RPMI8226 (cell line): ENCODE results near the gene PAPSS2.
"Not testable (repeated sequence)": the region's sequence is repeated elsewhere in the genome, so short reads cannot be mapped to it uniquely, and the experiment has no call there.

Source experiments
- DNase-seq: peaks from one replicate; pipeline ENCODE4 v3.0.0-alpha.2; 2015

Gene PAPSS2

DNA sequence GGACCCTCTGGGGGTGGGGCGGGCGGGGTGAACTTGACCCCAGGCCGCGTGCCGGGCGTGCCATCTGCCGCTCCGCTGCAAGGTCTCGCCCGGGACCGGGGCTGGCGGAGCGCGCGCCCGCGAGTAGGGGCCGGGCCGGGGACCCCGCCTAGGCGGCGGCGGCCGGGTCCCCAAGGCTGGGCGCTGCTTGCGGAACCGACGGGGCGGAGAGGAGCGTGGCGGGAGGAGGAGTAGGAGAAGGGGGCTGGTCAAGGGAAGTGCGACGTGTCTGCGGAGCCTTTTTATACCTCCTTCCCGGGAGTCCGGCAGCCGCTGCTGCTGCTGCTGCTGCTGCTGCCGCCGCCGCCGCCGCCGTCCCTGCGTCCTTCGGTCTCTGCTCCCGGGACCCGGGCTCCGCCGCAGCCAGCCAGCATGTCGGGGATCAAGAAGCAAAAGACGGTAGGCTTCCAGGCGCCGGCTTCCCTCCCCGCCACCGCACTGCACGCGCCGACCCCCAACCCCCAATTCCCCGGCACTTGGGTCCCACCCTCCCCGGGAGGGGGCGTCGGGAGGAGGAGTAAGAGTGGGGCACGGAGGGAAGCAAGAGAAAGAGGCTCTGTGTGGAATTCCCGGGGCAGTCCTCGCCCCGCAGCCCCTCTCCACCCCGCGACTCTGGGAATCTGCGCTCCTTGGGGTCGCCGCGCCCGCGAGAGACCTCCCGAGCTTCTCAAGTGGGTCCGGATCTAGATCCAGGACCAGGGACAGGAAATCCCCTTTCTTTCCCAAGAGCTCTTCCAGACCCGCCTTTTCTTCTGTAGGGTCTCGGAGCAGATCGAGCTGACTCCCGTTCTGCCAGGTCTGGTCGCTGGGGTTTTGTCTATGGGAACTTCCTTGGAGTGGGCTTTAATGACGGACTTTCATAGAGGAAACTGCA is at the start of gene PAPSS2:
PAPSS2 (plus strand) TSS at position 308 of the 913 bp plus-strand sequence; CDS start at position 412, 104 bp downstream.
- no peak for DNase-seq

DNA sequence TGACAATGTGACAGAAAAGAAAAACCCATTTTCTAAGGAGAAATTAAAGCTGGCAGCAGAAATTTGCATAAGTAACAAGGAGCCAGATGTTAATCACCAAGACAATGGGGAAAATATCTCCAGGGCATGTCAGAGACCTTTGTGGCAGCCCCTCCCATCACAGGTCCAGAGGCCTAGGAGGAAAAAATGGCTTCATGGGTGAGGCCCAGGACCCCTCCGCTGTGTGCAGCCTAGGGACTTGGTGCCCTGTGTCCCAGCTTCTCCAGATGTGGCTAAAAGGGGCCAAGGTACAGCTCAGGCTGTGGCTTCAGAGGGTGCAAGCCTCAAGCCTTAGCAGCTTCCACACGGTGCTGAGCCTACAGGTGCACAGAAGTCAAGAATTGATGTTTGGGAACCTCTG is 48.3 kb upstream of the PAPSS2 start:
- DNase-seq: not testable (repeated sequence)

DNA sequence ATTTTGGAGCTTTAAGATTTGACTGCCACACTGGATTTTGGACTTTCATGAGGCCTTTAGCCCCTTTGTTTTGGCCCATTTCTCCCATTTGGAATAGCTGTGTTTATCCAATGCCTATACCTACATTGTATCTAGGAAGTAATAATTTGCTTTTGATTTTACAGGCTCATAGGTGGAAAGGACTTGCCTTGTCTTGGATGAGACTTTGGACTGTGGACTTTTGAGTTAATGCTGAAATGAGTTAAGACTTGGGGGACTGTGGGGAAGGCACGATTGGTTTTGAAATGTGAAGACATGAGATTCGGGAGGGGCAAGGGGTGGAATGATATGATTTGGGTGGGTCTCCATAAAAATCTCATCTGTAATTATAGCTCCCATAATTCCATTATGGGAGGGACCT is 47.6 kb upstream of the PAPSS2 start:
- no peak for DNase-seq

DNA sequence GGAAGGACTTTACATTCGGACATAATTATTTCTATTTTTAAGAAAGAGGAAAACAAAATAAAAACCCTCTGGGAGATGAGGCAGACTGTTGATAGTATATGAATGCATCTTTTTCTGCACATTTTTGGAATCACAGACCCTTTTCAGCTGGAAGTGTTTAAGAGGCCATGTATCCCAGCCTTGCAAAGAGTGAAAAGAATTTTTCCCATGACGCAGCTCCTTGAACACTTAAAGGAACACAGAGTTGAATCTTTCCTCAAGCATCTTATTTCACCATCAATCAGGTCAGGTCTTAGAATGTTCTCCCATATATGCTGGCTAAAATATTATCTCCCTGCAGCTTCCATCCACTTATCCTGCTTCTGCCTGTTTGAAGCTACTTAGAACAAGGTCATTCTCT is 45.9 kb upstream of the PAPSS2 start:
- no peak for DNase-seq

DNA sequence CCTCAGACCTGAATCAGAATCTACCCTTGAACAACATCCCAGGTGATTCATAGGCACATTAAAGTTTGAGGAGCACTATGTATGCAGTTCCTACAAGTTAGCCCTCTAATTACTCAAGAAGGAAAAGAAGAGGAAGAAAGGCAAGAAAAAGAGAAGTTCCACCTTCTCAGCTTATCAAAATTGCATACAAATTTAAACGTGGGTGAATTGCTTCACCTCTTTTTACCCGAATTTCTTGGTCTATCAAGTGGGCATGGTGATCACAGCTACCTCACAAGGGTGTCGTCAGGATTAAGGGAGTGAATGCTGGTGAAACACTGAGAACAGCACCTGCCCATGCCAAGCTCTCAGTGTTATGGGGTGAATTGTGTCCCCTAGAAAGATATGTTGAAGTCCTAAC is 43.8 kb upstream of the PAPSS2 start:
- no peak for DNase-seq

DNA sequence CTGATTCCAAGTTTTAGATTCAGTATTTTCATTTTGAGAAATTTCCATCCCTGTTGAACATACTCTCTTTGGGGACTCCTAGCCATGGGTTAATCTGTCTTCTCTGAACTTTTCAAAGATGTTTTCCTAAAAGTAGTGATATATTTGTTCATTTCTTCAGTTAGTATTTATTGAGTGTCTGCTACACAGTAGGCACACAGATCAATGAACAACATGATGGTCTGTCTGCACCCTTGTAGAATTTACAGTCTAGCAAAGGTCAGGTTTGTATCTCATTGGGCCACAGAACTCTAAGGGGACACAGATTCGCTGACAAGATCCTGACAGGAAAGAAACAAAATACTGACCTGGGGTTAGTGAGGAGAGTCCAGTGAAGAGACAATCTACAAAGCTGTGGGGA is 42.2 kb upstream of the PAPSS2 start:
- no peak for DNase-seq

DNA sequence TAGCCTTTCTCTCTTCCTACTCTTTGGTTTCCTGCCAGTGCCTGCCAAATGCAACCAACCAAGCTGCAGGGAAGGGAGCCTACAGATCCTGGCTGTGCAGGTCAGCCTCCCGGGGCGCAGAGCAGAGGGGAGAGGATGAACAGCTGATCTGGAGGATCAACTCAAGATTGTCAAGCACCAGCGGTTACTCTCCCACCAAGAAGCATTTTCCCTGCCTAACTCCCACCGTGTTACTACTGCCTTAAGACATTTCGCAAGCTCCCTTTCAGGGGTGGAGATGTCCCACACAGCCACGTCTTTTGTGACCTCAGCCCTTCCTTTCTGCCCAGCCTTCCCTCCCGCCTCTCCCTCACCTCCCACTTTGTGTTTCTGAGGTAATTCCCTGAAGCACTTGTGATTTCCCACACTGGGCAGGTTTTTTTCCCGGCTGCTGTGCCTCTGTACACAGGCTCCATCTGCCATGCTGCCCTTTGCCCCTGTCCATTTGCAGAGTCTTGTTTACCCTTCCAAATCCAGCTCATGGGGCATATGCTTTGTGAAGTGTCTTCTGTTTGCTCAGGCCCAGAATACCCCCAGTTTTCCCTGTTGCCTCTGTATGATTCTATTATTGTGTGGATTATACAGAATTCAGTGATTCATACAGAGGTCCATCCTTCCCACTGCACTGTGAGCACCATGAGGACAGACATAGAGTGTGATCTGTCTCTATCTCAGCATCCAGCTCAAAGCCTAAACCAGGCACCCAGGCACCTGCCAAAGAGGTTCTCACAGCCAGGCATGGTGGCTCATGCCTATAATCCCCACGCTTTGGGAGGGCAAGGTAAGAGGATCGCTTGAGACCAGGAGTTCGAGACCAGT is 40.9 kb upstream of the PAPSS2 start:
- no peak for DNase-seq

DNA sequence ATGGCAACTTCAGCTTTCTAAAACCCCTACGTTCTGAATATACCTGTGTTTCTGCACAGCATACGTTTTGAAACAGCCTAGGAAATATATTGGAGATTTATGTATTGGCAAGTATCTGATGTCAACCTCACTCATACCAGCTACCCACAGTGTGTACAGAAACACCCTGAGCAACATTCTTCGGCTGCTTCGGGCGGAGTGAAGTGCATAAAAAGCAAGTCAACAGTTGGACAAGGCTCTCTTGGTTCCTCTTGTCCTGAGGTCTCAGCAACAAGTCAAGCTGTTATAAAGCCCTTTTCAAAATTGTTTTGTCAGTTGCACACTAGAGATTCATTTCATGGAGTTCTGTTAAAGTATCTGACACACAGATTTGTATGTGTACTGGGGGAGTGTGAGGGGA is 40.0 kb upstream of the PAPSS2 start:
- DNase-seq: no peak

DNA sequence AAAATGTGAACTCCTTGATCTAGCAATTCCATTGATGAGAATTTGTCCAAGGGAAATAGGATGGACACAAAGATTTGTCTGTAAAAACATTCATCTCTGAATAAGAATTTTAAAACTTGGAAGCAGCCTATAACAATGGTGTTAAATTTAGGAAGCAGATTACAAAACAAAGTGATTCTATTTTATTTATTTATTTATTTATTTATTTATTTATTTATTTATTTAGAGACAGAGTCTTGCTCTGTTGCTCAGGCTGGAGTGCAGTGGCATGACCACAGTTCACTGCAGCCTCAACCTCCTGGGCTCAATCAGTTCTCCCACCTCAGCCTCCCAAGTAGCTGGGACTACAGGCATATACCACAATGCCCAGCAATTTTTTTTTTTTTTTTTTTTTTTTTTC is 38.2 kb upstream of the PAPSS2 start:
- DNase-seq: not testable (repeated sequence)

DNA sequence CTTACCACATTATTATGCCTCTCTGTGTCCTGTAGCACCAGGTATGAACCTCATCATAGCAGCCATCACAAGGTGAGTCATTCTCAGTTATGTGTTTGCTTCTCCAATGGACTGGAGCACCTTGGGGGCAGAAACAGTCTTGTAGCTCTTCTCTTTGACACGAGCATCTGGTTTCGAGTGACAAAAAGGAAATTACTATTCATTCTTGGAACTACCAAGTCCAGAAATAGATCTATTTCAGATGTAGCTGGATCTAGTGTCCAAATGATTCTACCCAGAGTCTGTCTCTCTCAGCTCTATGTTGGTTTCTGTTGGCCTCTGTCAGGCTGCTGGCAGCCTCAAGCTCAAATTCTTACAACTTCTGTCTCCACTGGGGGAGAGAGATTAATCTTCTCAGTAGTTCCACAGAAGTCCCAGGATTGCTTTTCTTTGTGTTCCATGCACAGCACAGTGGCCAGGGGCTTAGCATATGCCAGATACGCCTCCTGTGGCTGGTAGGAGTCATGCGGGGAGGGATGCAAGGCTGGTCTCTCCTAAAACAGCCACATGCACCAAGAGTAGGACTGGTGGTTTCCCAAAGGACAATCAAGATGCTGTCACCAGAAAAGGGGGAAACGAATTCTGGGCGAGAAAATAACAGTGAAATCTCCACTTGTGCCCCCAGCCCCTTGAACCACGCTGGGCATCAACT is 37.2 kb upstream of the PAPSS2 start:
- no peak for DNase-seq

DNA sequence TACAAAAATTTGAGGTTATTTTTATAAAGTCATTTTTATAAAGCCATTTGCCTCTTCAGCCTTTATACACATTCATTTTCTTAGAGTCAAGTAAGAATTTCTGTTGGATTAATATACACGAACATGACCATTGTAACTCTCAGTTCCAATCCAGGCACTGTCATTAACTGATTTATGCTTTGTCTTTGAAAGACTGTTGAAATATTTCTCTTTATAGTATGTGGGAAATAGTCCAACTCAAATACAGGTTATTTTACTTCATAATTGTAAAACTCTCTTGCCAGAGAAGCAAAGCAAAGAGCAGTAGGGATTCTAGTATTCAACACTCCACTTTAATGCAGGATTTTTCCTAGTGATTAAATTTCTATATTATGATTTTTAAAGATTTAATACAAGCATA is 36.5 kb upstream of the PAPSS2 start:
- no peak for DNase-seq

DNA sequence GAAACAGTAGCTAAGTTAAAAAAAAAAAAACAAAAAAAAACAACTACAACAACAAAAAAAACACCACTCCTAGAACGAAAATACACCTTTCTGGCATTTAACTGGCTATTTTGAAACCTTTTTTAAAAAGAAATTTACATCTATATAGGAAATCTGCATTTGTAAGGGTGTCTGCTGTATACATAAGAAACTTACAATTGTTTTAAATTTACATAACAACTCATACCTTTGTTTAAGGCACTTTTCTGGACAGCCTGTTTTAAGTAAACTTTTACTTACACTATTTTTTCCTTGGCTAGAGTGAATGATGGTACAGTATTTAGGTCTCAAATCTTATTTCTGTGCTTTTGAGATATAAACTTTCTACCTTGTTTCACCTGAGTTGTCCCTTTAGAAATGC is 34.0 kb upstream of the PAPSS2 start:
- no peak for DNase-seq

DNA sequence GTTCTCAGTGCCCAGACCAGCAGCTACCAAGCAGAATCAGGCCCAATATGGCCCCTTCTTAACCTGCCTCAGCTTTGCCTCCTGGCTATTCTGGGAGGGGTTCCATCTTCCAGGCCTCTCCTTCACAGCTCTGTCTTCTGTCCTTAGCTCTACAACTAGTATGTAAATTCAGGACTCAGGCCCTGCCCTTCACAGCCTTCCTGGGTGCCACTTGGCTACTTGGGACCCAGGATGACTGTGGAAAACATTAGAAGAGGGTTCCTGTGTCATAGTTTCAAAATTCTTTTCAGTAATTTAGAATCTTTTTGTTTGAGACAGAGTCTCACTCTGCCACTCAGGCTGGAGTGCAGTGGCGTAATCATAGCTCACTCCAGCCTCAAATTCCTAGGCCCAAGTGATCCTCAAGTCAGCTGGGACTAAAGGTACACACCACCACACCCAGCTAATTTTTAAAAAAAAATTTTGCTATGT is 33.2 kb upstream of the PAPSS2 start:
- no peak for DNase-seq

DNA sequence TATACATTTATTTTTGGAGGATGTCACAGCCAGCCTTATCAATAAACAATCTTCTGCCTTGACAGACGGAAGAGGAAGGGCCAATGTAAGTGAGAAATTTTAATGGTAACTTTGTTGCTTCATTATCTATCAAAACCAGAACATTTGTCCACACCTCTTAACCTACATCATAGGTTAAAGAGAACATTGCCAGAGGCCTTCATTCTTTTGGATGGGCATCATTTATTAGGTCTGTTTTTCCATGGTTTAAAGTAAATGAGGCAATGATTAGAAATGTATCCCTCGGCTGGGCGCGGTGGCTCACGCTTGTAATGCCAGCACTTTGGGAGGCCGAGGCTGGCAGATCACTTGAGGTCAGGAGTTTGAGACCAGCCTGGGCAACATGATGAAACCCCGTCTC is 29.5 kb upstream of the PAPSS2 start:
- no peak for DNase-seq

DNA sequence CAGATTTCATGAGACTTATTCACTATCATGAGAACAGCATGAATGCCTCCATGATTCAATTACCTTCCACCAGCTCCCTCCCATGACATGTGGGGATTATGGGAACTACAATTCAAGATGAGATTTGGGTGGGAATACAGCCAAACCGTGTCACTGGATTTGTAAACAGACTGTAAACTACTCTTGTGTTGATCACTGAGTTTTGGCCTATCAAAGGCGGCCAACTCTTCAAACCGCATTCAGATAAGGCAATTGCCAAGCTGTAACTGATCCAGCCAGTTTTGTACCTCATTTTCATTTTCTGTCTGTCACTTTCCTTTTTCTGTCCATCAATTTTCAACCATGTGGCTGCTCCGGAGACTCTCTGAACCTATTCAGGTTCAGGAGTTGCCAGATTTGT is 27.2 kb upstream of the PAPSS2 start:
- no peak for DNase-seq

DNA sequence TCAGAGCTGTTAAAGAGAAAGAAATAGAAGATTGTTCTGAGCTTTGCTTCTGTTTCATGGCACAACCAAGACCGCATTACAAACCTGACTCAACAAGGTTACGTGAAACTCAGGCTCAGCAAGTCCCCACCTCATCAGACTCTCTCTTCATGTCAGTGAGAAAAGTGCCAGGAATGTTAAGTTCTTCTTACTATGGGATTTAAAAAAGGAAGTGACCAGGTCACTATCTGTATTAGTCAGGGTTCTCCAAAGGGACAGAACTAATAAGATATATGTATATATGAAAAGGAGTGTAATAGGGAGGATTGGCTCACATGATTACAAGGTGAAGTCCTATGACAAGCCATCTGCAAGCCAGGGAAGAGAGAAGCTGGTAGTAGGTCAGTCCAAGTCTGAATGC is 25.4 kb upstream of the PAPSS2 start:
- no peak for DNase-seq

DNA sequence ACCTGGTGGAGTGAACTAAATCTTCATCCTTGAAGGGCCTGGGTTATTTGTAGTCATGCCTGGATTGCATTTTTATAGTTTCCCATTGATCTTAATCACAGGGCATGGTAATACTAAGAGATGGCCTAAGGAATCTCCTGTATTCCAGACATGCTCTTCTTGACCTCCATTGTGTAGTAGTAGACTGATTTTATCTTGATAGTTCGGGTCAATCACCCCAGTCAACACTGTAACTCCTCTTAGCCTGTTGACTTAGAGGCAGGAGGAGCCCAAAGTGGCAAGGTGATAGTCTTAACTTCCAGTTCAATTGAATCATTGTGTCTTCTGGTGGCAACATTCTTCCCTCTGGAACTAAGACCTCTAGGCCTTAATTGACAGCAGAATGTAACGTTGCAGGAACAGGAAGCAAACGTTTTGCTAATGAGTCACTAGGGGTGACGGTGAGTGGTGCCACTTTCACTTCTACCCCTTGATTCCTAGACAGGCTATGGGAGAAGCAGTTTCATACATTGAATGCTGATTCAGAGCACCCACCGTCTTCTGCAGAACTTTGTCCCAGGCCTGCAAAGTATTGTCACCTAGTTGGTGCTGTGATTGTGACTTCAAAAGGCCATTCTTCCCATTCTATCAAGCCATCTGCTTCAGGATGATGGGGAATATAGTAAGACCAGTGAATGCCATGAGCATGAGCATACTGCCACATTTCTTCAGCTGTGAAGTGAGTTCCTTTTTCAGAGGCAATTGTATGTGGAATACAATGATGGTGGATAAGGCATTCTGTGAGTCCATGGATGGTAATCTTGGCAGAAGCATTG is 24.0 kb upstream of the PAPSS2 start:
- DNase-seq: no peak

DNA sequence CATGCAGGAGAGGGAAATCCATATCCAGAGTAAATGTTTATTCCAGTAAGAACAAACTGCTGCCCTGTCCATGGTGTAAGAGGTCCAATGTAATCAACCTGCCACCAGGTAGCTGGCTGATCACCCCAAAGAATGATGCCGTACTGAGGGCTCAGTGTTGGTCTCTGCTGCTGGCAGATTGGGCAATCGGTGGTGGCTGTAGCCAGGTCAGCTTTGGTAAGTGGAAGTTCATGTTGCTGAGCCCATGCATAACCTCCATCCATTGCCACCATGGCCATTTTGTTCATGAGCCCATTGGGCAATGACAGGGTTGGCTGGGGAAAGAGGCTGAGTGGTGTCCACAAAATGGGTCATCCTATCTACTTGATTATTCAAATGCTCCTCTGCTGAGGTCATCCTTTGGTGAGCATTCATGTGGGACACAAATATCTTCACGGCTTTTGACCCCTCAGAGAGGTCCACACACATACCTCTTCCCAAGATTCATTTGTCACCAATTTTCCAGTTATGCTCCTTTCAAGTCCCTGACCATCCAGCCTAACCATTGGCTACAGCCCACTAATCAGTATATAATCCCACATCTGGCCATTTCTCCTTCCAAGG is 23.3 kb upstream of the PAPSS2 start:
- DNase-seq: no peak

DNA sequence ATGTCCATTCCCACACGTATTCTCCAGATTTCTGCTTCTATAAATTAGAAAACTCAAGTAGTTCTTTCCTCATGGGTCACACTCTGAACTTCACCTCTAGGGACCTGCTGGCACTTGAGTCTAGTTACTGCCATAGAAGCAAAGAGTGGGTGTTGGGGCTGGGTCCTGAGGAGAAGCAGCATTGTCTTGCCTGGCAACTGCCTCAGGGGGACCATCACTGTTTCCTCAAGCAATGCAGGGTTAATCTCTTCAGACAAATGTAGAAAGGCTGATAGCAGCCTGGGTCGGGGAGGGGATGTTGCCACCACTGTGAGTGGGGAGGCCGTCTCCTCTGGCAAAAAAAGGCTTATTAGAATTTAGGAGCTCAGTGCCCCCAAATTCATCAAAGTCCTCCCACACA is 20.2 kb upstream of the PAPSS2 start:
- DNase-seq: no peak

DNA sequence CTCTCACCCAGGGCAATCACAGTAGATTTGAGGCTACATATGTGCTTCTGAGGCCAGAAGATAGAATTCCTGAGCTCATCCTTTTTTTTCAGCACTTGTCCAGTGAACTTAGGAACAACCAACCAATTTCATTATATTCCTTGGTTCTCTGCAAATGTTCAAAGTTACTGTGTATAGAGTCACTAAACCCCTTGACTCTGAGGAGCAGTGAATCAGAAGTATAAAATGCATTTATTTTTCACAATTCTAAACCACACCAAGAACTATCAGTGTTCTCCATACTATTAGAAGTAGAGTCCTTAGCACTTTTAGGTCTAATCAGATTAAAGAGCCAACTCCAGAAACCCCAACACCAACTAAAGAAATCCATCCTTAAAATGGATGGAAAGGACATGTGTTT is 19.6 kb upstream of the PAPSS2 start:
- no peak for DNase-seq

DNA sequence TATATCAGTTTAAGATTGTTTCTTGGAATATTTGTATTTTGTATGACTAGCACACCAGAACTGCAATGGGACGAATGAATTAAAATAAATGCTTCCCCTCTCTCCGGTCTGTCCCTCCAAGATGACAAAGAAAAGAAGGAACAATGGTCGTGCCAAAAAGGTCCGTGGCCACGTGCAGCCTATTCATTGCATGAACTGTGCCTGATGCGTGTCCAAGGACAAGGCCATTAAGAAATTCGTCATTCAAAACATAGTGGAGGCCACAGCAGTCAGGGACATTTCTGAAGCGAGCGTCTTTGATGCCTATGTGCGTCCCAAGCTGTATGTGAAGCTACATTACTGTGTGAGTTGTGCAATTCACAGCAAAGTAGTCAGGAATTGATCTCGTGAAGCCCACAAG is 17.2 kb upstream of the PAPSS2 start:
- DNase-seq: no peak

DNA sequence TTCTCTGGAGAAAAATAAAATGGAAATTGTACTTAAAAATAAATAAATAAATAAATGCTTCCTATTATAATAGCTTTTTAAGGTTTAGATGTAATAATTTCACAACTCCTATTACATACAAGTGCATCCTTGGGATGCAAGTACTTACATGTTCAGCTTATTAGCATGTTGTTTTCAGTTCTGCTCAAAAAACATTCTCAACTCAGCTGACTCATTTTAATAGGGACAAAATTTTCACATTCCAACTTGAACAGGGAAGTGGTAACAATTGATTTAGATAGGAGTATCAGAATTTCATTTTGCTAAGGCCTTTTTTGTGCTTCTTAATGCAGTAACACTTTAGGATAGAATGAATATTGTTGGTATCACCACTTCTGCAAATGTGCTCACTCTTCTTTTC is 16.7 kb upstream of the PAPSS2 start:
- DNase-seq: no peak
